GM21576 (cell line): ENCODE measurements around the gene IGF2BP3.
A peak's percentile ranks its signal among the peaks of the same experiment; 100 is the strongest.

Experiments
- ATAC-seq: cut with Tn5 transposase; IDR thresholded peaks from one replicate; pipeline ENCODE4 v1.9.1; 2021; ENCODE audit warnings: mild to moderate bottlenecking, moderate library complexity; ENCODE audit not compliant: unreplicated experiment

Gene IGF2BP3

DNA sequence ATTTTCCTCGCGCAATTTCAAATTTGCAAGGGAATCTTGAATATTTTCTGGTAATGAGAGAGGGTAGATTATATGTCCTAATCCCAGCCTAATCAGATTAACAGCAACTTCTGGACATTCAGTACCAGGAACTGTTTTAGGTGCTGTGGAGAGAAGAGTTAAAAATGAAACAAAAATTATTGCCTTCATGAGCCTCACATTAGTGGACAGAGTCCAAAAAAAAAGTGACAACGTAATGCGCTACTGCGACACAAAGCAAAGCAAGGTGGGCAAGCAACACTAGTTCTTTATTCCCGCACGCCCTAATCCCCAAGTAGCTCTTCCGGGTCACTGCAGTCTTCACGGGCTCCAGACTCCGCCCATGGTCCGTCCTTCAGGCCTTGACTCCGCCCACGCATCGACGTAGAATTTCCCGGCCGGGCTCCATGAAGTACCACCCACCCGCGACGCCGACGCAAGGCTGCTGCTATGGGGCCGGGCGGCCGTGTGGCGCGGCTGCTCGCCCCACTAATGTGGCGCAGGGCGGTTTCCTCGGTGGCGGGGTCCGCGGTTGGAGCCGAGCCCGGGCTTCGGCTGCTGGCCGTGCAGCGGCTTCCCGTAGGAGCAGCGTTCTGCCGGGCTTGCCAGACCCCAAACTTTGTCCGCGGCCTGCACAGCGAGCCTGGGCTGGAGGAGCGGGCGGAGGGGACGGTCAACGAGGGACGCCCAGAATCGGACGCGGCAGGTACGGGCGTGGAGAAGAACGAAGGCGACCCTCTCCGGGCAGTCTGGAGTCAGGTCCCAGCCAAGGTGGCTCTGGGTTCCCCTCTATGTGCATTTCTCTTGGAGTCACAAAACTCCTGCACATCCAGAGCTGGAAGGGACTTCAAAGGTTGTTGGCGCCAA is 171.2 kb downstream of the IGF2BP3 start, which contains the start of gene MALSU1:
MALSU1 (plus strand) TSS at position 455 of the 885 bp plus-strand sequence; CDS start at position 469, 14 bp downstream.
- ATAC-seq: peak; percentile 99

DNA sequence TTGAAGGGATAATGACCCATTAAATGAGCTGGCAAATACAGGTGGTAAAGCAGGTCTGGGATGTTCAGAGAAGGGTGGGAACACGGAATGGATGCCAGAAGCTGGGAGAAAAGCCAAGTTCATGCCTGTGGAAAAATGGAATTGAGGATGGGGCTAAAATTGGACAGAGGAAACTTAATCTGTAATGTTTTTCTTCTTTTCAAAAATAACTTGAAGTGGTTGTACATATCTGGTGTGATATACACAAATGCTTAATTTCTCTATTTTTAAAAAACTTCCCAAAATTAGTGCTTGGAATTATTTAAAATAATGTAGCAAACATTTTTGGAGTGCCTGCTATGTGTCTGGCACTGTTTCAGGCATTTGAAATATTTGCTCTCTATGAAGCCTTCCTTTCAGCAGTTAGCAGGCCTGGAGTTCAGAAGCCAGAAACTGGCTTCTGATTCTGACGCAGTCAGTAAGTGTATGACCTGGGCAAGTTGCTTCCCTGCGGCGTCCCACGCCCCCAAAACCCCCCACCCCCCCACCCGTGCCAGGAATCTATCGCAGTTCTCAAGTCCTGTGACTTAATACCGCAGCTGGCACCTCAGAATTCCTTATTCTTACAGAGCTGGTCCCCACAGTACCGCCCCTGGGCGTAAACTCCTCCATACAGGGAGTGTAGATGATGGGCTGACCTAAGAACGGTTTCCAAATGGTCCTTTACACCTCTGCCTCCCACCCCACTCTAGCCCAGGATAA is 172.0 kb downstream of the IGF2BP3 start:
- ATAC-seq: no peak

DNA sequence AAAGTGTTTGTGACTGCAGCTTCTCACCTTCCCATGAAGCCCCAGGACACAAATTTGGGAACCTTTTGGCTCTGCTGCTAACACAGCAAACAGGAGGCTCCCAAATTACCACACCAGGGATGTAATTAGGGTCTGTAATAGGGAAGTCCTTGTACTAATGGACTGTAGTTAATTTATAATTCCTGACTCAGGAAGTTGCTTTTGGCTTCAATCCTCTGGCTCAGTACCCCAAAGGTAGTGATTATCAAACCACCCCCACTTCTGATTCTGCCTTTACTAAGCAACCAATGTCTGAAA is 174.9 kb downstream of the IGF2BP3 start:
- no peak for ATAC-seq

GRCh38 chr7:23294549-23295400 is 175.5 kb downstream of the IGF2BP3 start:
- ATAC-seq: no peak

- ATAC-seq: no peak
These were observed 176.7 kb downstream of the IGF2BP3 start for GRCh38 chr7:23293500-23294073.

GRCh38 chr7:23292623-23293022 is 177.7 kb downstream of the IGF2BP3 start:
- ATAC-seq: no peak

DNA sequence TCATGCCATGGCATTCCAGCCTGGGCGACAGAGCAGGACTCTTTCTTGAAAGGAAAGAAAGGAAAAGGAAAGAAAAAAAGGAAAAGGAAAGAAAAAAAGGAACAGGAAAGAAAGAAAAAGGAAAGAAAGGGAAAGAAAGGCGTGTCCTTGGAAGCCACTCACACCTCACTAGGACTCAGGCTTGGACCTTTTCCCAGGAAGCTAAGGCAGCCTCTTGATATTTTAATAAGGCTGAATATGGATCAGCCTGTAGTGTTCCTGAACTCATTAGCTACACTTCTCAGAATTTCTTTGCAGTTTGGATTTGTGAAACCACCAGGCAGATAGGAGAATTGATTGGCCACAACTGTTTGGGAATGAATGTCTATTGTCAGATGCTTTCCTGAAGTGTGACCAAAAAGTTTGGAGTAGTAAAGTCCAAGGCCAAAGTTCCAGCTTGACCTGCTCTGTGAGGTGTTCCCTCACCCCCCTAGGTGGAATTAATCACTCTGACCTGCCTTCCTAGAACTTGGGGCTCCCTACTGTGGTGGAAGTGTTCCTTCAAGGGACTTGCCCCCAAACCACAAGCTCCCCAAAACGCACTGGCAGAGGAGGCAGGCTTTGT is 178.2 kb downstream of the IGF2BP3 start:
- no peak for ATAC-seq

GRCh38 chr7:23290993-23291392 is 179.3 kb downstream of the IGF2BP3 start:
- ATAC-seq: no peak

- no peak for ATAC-seq
These were observed 182.7 kb downstream of the IGF2BP3 start for GRCh38 chr7:23287612-23288011.

- ATAC-seq: no peak
These were observed 184.3 kb downstream of the IGF2BP3 start for GRCh38 chr7:23285657-23286646.

GRCh38 chr7:23284871-23285270 is 185.4 kb downstream of the IGF2BP3 start:
- ATAC-seq: no peak

- no peak for ATAC-seq
These were observed 187.2 kb downstream of the IGF2BP3 start for GRCh38 chr7:23283086-23283485.

DNA sequence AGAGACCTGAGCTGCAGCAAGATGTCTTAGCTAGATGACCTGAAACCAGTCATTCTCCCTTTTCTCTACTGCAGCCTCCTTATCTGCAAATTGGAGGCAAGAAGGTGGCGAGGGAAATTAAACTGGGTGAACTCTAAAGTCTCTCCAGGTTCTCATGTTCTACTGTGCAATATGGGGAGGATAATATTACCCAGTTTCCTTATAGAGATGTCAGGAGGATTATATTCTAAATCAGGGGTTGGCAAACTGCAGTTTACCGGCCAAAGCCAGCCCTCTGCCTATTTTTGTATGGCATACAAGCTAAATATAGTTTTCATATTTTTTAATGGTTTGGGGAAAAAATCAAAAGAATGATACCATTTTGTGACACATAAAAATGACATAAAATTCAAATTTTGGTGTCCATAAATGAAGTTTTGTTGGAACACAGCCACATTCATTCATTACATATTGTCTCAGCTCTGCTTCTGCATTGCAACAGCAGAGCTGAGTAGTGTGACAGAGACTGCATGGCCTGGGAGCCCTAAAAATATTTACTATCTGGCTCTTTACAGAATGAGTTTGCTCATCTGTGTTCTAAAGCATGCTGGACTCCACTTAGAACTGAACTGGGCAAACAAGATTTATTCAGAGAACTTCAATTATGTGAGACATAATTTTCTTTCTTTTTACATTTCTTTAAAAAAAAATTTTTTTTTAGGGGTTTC is 190.3 kb downstream of the IGF2BP3 start:
- ATAC-seq: no peak

DNA sequence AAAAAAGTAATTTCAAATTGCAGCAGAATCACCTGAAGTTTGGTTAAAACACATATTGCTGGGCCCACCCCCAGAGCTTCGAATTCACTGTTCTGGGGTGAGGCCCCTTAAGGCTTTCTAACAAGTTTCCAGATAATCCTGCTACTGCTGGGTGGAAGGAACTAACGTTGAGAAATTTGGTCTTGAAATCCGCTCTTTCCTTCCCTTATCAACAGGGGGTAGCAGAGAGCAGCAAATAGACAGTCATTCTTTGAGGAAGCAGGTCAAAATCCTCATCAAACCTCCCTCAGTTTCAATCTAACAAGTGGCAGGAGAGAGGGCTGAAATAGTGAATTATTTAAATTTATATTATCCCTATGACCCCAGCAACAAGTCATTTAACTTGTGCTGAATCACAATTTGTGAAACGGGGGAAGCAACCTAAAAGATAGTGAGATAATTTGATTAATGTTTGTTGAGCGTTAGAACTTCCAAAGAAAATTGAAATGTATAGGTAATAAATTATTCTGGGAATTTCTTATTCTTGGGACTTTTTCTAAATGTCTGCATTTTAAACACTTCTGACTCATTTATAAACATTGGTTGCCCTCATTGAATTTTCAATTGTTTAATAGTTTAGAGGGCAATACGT is 192.8 kb downstream of the IGF2BP3 start:
- no peak for ATAC-seq

DNA sequence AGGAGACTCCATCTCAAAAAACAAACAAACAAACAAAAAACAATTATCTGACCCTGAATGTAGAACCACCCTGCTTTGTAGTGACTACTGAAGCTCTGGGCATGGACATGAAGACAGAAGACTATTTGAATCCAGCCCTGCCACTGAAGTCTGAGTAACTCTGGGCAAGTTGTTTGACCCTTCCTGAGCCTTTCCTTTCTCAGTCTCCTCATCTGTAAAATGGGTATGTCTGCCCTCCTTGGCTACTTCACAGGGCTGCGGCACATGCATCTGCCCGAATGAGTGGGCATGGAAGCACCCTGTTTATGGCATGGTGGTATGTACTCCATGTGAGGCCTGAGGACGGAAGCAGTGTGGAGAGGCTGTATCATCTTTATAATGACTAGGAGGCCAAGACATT is 193.3 kb downstream of the IGF2BP3 start:
- no peak for ATAC-seq

DNA sequence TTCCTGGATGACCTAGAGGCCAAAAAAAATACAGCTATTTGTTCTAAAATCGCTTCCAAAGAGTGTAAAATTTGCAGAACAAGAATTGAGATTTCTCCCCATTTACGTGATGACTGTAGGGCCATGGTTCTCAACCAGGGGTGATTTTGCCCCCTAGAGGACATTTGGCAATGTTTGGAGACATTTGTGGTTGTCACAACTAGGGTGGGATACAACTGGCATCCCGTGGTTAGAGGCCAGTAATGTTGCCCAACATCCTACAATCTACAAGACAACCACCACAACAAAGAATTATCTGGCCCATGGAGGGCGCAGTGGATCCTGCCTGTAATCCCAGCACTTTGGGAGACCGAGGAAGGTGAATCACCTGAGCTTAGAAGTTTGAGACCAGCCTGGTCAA is 193.9 kb downstream of the IGF2BP3 start:
- no peak for ATAC-seq

DNA sequence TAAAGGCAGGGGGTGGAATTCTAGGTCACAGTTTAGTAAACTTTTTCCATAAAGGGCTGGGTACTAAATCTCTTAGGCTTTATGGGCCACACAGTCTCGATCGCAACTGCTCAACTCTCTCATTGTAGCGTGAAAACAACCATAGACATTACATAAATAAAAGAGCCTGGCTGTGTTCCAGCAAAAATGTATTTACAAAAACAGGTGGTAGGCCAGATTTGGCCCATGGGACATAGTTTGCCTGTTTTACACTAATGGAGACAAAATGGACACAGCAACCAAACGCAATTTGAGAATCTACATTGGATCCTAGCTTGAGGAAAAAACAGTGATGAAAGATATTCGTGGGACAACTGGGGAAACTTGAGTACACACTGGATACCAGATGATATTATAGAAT is 194.4 kb downstream of the IGF2BP3 start:
- no peak for ATAC-seq

DNA sequence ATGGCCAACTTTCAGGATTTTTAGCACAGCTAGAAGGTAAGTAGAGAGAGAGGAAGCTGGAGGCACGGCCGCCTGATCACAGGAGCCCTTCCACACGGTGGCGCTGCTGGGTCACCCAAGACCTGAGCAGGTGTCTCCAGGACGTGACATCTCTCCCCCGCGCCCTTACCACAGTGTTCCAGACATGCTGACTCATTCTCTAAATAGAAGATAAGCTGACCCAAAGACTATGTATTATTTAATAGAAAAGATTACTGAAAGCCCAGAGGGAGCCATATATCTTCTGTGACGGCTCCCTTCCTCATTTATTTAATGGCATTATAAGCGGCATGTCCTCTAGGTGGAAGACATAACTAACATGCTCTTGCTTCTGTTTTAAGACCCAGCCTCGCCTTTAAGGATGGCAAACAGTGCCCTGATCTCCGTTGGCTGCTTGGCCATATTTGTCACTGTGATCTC is 197.1 kb downstream of the IGF2BP3 start:
- peak; percentile 95 for ATAC-seq
